Adrenal gland (tissue), 5 donors: Measurements from ENCODE around the gene C4B.
"Not testable (repeated sequence)": the region's sequence is repeated elsewhere in the genome, so short reads cannot be mapped to it uniquely, and the experiment has no call there.

Source experiments
- POLR2A ChIP-seq, 2 donors: fragments of 450-650 bp; IDR thresholded peaks; one replicate each; pipeline ENCODE4 v1.6.1; 2017; ENCODE audit warnings: antibody characterized with exemption in 2 of 2, mild to moderate bottlenecking in 2 of 2, moderate library complexity in 1 of 2
- TF ChIP-seq, protein P1 (sequence below), 6 experiments: fragments of 450-650 bp in 4 of 6; fragments of 200-600 bp in 2 of 6; sonication (generic) in 1 of 6; IDR thresholded peaks; 1 replicate in 5 of 6; 2 replicates in 1 of 6; pipeline versions ENCODE4 v1.5.1 to v1.8.0; 2016 to 2021; ENCODE audit warnings: antibody characterized with exemption in 6 of 6, mild to moderate bottlenecking in 2 of 6, moderate library complexity in 1 of 6
- donor health status: DM: no; HTN: no; CAD: no.

DNA sequence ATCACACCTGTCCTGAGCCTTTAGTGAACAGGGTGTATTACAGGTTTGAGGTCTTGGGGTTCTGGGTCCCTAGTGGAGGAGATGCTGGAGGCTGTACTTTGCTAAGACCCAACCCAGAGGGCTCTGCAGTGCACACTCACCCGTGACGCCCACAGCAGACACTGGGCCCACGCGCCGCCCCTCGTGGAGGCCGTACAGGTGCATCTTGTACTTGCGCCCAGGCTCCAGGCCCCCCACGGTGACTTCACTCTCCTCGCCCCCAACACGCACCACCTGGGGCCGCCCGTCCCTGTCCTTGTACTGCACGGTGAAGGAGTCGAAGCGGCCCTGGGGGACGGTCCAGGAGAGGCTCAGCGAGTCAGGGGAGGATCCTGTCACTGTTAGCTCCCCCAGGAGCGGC lies 52.9 kb downstream of the C4B start:
- TF ChIP-seq, protein P1, sequence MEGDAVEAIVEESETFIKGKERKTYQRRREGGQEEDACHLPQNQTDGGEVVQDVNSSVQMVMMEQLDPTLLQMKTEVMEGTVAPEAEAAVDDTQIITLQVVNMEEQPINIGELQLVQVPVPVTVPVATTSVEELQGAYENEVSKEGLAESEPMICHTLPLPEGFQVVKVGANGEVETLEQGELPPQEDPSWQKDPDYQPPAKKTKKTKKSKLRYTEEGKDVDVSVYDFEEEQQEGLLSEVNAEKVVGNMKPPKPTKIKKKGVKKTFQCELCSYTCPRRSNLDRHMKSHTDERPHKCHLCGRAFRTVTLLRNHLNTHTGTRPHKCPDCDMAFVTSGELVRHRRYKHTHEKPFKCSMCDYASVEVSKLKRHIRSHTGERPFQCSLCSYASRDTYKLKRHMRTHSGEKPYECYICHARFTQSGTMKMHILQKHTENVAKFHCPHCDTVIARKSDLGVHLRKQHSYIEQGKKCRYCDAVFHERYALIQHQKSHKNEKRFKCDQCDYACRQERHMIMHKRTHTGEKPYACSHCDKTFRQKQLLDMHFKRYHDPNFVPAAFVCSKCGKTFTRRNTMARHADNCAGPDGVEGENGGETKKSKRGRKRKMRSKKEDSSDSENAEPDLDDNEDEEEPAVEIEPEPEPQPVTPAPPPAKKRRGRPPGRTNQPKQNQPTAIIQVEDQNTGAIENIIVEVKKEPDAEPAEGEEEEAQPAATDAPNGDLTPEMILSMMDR (IDR thresholded peaks at IDR 0.05) = not testable (repeated sequence)
- not testable (repeated sequence) for TF ChIP-seq POLR2A (IDR thresholded peaks at IDR 0.05)
